Activated CD8-positive, alpha-beta memory T cell treated with anti-CD3 and anti-CD28 coated beads for 1 hour (primary cell): ENCODE measurements around the gene FOSL2.

Experiments
- DNase-seq, 2 donors: peaks; one replicate each; pipeline ENCODE4 v3.0.0-alpha.2; 2020; ENCODE audit warnings: low read depth in 1 of 2; ENCODE audit errors: extremely low read depth in 1 of 2

FOSL2 gene

GRCh38 chr2:28356095-28356911, 36.4 kb upstream of the FOSL2 start:
- DNase-seq, result no peak

DNA sequence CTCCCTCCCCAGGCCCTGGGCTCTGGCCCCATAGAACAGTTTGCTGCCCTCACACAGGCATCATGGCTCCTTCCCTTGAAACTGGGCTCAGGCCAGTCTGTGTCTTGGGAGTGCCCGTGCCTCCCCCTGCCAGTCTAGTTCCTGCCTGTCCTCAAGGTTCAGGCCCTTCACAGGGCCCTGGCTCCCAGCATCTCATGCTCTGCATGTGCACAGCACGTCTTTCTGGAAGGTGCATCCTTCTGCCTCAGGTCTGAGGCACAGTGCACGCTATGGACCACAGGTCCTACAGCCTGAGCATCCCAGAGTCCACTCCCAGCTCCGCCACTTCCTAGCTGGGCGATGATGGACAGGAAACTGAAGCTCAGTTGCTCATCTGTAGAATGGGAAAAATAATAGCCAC, 35.6 kb upstream of the FOSL2 start:
- no peak for DNase-seq

GRCh38 chr2:28357948-28358667, 34.5 kb upstream of the FOSL2 start:
- no peak for DNase-seq

GRCh38 chr2:28358668-28359201, 33.9 kb upstream of the FOSL2 start:
- no peak for DNase-seq

- peak; percentile 63 to 69 for DNase-seq
Observed at GRCh38 chr2:28359222-28360057, 33.2 kb upstream of the FOSL2 start.

- no peak for DNase-seq
Observed at GRCh38 chr2:28360058-28360717, 32.5 kb upstream of the FOSL2 start.

DNA sequence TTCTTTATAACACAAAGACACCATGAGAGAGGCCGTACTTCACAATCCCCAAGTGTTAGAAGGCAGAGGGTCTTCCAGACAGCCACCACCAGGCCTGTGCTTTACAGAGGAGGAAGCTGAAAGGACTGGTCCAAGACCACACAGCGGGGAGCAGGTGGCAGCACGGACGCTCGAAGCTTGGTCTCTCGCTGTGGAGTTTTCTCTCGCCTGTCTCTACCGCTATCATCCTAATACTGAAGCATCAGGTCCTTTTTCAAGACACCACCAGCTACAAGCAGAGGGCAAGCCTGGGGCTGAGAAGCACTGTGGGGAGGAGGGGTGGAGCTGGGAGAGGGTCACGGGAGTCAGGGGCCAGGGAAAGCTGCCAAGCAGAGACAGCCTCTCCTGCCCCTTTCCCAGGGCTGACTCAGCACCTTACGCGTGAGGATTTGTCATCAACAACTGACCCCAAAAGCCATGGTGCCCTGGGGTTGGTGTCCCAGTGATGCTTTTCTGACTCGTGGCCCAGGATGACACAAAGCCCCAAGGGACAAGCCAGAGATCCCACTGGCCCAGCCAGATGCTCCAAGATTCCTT, 31.9 kb upstream of the FOSL2 start:
- no peak for DNase-seq

- no peak for DNase-seq
Observed at GRCh38 chr2:28361991-28362710, 30.5 kb upstream of the FOSL2 start.

DNA sequence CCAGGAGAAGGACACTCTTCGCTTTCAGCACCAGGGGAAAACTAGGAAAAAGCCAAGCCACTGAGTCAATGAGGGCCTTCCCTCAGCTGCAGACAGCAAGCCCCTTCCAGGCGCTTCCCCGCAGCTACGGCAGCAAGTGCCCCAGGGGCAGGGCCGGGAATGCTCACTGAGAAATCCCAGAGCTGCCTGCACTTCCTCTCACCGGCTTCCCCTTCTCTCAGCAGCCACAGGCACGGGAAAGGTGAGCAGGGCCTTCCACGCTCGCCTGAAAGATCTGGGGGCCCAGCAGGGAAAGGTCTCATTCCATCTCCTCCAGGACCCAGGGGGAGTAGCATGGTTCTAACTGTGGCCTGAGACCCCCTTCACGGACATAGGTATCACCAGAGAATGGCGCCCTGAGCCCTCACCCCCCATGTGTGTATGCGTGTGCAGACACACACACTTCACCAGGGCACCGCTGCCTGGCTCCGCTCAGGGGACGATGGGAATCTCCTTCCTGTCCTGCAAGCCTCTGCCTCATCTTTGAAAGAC, 29.6 kb upstream of the FOSL2 start:
- no peak for DNase-seq

DNA sequence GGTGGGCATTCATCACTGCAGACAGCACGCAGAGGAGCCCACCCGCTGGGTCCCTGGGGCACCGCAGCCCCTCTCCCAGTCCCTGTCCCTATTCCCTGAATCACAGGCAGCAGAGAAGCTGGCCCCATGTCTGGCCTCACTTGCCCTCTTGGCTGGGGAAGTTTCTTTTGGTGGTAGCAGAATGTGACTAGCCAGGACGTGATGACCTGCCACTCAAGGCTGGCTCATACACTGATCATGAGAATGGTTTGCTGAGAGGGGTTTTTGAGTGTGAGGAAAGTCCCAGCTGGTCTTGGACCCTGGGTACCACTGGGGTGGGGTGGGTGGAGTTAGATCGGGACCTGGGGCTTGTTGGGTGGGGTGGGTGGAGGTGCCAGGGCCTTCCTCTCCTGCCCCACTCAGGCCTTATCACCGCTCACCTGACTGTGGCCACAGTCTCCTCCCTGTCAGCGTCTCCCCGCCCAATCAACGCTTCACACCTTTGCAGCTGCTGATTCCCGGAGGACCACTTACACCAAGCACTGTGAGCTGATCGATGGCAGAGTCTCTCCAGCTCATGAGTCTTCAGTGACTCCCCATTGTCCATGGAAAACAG, 28.9 kb upstream of the FOSL2 start:
- DNase-seq, result no peak

GRCh38 chr2:28364610-28365009, 28.0 kb upstream of the FOSL2 start:
- no peak for DNase-seq

DNA sequence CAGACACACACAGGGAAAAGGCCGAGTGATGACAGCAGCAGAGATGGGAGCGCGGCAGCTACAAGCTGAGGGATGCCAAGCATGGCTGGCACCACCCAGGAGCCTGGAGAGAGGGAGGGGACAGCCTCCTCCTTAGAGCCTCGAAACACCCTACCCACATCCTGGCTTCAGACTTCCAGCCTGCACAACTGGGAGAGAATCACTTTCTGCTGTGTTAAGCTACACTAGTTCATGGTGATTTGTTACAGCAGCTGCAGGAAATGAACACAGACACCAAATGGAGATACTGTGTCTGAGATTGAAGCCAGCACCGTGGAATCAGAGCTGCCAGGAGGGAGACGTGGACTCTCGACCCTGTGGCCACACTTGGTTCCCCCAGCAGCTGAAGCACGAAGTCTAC, 27.5 kb upstream of the FOSL2 start:
- no peak for DNase-seq

DNA sequence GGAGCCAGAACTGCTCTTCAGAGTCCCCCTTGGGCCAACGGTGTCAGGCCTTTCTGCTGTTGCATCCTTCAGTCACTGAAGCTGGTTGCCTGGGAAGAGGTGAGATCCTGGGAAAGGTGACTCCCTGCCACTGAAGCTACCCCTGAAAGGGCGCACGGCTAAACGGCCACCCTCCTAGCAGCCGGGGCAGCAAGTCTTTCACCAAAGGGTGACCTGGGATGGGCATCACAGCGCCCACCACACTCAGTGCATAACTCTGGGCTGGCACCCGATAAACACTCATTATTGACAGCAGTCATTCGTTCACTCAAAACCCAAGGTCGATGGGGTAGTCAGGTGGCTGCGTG, 26.5 kb upstream of the FOSL2 start:
- DNase-seq, result no peak

DNA sequence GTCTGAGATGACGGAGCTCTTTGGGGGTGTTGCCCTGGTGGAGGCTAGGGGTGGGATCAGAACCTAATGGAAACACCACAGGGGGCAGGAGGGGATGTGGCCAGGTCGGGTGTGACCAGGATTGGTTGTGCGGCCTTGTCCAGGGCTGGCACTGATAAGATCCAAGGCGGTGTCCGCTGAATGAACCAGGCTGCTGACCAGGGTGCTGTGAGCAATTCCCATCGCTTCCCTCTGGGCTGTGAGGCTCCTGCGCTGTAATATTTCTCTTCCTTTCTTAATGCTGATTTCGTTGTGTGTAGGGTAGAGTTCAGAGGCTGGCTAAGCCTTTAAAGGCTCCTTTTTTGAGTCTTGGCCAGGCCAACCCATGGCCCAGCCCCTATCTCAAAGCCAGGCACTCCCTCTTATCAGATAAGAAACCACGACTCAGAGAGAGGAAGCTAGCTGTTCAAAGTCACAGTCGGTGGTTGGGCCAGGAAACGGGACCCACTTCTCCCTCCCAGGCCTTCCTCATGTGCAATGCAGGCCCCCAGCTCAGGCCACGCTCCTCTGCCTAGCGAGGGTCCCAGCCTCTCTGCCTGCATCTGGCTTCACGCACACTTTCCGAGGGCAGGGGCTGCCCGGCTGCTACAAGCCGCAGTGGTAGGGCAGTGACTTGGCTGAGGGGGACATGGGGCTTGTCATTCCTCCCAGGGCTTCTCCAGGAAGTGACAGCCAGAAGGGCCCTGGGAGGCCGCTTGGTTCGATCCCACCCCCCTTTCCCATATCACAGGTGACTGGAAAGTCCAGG, 26.0 kb upstream of the FOSL2 start:
- DNase-seq, result peak; percentile 30 to 33

GRCh38 chr2:28367667-28368356, 24.8 kb upstream of the FOSL2 start:
- DNase-seq, result no peak

DNA sequence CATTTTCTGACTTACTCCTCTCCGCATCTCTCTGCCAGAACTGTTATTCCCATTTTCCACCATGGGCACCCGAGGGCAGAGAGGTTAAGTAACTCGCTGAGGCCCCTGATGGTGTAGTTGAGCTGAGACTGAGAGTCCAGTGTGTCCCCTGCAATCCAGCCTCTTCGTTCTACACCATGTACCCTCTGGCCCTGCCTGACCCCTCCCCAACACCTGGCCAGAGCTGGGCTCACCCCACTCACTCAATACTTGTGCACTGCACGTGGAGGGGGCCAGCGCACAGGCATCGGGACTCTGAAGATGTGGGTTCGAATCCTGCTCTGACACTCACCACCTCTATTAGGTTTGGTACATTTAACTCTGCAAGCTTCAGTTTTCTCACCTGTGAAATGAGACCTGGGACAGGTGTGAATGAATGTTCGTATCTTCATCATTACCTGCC, 24.3 kb upstream of the FOSL2 start:
- no peak for DNase-seq

GRCh38 chr2:28369358-28369757, 23.3 kb upstream of the FOSL2 start:
- no peak for DNase-seq

- DNase-seq, result no peak
Observed at GRCh38 chr2:28370354-28370753, 22.3 kb upstream of the FOSL2 start.
